ENCODE measurements around the gene TBC1D21. TPM values are rescaled to one million over a fixed set of nuclear protein-coding genes. Genes with fewer than 3 reads are reported as not detected.

The TBC1D21 gene
- total RNA-seq, 1 donor from 2014 or later = not detected

DNA sequence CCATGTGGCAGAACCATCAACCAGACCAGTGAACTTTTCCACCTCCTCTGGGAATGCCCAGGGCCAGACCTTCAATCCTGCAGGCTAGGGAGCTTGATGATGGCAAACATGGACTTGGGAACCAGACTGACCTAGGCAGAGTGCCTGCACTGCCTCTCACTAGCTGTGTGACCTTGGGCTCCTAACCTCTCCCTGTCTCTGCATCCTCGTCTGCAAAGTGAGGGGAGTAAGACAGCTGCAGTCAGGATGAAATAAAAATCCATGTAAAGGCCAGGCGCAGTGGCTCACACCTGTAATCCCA, 35.4 kb downstream of the TBC1D21 start:
- Histone ChIP-seq H3K36me3 (peaks cover 0 to 6% of the 10 kb centered on the region in 2 donors), H3K9me3 (no peaks in the 10 kb centered on the region), H3K27me3 (no peaks in the 10 kb centered on the region), H3K4me1 (no peaks in the 10 kb centered on the region), H3K27ac (no peak overlapping the region), H3K4me3 (no peak overlapping the region)
- TF ChIP-seq, protein P1, sequence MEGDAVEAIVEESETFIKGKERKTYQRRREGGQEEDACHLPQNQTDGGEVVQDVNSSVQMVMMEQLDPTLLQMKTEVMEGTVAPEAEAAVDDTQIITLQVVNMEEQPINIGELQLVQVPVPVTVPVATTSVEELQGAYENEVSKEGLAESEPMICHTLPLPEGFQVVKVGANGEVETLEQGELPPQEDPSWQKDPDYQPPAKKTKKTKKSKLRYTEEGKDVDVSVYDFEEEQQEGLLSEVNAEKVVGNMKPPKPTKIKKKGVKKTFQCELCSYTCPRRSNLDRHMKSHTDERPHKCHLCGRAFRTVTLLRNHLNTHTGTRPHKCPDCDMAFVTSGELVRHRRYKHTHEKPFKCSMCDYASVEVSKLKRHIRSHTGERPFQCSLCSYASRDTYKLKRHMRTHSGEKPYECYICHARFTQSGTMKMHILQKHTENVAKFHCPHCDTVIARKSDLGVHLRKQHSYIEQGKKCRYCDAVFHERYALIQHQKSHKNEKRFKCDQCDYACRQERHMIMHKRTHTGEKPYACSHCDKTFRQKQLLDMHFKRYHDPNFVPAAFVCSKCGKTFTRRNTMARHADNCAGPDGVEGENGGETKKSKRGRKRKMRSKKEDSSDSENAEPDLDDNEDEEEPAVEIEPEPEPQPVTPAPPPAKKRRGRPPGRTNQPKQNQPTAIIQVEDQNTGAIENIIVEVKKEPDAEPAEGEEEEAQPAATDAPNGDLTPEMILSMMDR (IDR thresholded peaks at IDR 0.05) = no peak
- DNase-seq (ENCODE audit: low spot score in 2 of 2) = no peak
- intact Hi-C loops (cut with DNase I) = loop anchor here (1.0 to 10.0 kb wide), 3 partner anchors 11 to 56 kb away; no protein-coding TSS in a partner anchor

DNA sequence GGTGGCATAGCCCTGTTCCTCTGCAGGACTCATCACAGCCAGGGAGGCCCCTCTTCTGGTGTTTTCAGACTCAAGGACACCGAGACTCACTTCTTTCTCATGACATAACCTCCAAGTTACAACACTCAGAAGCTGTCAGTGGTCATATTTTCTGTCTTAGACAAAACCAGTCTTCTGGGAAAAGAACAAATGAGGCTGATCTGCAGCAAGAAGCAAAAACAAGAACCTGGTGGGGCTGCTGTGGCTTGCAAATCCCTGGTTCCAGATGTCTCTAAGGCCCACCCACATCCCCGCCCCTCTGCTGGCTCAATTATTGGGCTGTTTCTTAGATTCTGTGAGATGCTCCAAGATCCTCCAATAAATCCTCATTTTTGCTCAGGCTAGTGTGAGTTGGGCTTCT, 36.3 kb downstream of the TBC1D21 start:
- Histone ChIP-seq H3K4me3 (no peak overlapping the region), H3K4me1 (no peaks in the 10 kb centered on the region), H3K36me3 (peaks cover 0 to 6% of the 10 kb centered on the region in 2 donors), H3K27me3 (no peaks in the 10 kb centered on the region), H3K27ac (no peak overlapping the region), H3K9me3 (no peaks in the 10 kb centered on the region)
- intact Hi-C loops (cut with DNase I) = loop anchor here (10.0 kb wide), 1 partner anchor 55 kb away; no protein-coding TSS in a partner anchor
- DNase-seq (ENCODE audit: low spot score in 2 of 2) = no peak
- TF ChIP-seq, protein P1 (IDR thresholded peaks at IDR 0.05) = no peak

DNA sequence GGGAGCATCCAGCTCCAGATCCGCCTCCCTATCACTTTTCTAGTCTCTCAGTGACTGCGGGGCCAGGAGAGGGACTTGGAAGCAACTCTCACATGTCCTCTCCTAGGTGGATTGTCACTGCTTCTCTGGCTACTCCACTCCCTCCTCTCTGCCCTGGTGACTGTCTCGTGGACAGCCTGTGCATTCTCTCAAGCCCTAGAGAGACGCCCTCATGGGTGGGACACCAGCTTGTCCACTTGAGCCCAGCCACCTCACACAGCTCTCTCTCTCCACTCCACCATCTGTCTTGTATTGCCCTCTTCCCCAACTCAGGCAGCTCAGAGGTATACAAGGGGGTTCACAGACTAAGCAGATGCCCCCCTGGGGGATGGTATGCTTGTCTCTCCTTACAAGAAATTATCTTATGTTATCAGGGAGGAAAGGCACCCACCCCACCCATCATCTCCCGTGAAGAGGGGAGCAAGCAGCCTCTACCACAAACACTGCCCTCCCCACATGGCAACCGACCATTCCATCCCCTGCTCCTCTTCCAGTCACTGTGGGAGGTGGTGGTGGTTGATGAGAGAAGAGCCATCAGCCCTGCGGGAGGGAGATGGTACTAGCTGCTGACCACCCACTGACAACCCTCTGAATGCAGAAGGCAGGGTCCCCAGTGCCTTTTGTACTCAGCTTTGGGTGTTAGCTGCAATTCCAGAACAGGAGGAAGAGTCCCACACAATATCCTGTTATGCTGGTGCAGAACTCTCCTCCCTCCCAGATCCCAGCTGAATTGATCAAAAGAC, 37.3 kb downstream of the TBC1D21 start:
- intact Hi-C loops (cut with DNase I) = no loop called here
- H3K4me1 ChIP-seq = no peaks in the 10 kb centered on the region
- H3K27ac ChIP-seq = no peak overlapping the region
- no peaks in the 10 kb centered on the region for H3K9me3 ChIP-seq
- no peaks in the 10 kb centered on the region for H3K27me3 ChIP-seq
- TF ChIP-seq, protein P1 (IDR thresholded peaks at IDR 0.05) = no peak
- no peak for DNase-seq (ENCODE audit: low spot score in 2 of 2)
- peaks cover 0 to 6% of the 10 kb centered on the region in 2 donors for H3K36me3 ChIP-seq
- no peak overlapping the region for H3K4me3 ChIP-seq

DNA sequence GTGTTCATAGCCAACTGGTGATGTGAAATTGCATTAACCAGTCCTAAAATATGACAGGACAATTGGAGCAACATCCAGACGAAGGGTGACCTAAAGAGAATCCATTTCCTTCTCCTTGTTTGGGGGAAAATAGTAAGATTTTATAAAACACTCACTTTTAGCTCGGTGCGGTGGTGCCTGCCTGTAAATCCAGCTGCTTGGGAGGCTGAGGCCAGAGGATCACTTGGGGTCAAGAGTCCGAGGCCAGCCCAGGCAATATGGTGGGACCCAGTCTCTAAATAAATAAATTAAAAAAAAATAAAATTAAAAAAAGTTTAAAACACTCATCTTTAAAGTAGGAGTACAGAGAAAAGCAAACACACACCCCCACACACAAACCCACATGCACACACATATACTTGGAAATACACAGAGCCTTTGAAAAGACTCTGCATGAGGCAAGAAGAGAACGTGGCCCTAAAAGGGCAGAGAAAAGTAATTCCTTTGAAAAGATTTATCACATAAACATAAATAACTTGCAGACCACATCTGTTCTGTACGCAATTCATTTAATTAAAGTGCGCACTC, 38.7 kb downstream of the TBC1D21 start:
- TF ChIP-seq, protein P1 (IDR thresholded peaks at IDR 0.05) = no peak
- no peak for DNase-seq (ENCODE audit: low spot score in 2 of 2)

DNA sequence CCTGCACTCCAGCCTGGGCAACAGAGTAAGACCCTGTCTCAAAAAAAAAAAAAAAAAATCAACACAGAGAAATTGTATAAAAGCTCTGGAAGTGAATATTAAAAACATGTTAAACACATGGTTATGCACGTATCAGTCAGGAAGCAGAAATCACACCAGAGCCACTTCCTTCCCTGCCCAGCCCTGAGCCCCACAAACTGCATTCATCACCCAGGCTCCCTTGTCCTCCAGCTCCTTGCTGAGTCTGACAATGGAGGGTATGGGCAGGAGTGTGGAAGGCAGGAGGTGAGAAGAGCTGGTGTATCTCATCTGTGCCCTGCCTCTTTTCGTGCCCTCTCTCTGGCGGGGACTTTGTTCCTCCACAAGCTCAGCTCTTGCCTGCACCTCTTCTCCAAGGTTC, 40.8 kb downstream of the TBC1D21 start:
- no peaks in the 10 kb centered on the region for H3K9me3 ChIP-seq
- peaks cover 8 to 15% of the 10 kb centered on the region in 2 donors for H3K36me3 ChIP-seq
- H3K4me3 ChIP-seq = no peak overlapping the region
- TF ChIP-seq, protein P1 (IDR thresholded peaks at IDR 0.05) = no peak
- DNase-seq (ENCODE audit: low spot score in 2 of 2) = no peak
- intact Hi-C loops (cut with DNase I) = no loop called here
- no peaks in the 10 kb centered on the region for H3K4me1 ChIP-seq
- H3K27me3 ChIP-seq = no peaks in the 10 kb centered on the region
- H3K27ac ChIP-seq = no peak overlapping the region

More for the DNA sequence above, 38.7 kb downstream of the TBC1D21 start:
- Histone ChIP-seq H3K4me3 (no peak overlapping the region), H3K27ac (no peak overlapping the region), H3K9me3 (no peaks in the 10 kb centered on the region), H3K27me3 (no peaks in the 10 kb centered on the region), H3K36me3 (peaks cover 0 to 11% of the 10 kb centered on the region in 2 donors), H3K4me1 (no peaks in the 10 kb centered on the region)
- intact Hi-C loops (cut with DNase I) = no loop called here
